ENCODE measurements around the gene CYP26C1. TPM values are rescaled to one million over a fixed set of nuclear protein-coding genes. Genes with fewer than 3 reads are reported as not detected.
A peak's percentile ranks its signal among the peaks of the same experiment; 100 is the strongest.

Gene CYP26C1
- total RNA-seq, 4 donors from 2014 or later = 0.13 to 0.36 (median 0.16) TPM; not detected in 1

DNA sequence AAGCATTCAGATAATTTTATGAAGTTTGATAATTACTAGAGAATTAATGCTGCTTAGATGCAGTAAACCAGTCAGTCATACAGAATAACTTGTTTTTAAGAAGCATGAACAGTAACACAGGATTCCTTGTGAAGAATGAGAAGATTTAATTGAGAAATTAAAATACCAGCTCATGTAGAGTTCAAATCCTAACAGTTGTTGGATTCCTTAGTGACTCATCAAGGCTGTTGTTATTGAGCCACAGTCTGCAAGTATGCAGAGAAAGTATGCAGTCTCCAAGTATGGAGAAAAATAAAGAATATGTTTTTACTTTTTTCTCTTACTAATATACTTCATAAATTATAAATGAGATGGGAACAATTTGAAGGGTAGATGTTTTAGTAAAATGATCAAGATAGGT, 30.2 kb upstream of the CYP26C1 start:
- TF ChIP-seq, protein P1, sequence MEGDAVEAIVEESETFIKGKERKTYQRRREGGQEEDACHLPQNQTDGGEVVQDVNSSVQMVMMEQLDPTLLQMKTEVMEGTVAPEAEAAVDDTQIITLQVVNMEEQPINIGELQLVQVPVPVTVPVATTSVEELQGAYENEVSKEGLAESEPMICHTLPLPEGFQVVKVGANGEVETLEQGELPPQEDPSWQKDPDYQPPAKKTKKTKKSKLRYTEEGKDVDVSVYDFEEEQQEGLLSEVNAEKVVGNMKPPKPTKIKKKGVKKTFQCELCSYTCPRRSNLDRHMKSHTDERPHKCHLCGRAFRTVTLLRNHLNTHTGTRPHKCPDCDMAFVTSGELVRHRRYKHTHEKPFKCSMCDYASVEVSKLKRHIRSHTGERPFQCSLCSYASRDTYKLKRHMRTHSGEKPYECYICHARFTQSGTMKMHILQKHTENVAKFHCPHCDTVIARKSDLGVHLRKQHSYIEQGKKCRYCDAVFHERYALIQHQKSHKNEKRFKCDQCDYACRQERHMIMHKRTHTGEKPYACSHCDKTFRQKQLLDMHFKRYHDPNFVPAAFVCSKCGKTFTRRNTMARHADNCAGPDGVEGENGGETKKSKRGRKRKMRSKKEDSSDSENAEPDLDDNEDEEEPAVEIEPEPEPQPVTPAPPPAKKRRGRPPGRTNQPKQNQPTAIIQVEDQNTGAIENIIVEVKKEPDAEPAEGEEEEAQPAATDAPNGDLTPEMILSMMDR (IDR thresholded peaks at IDR 0.05) = no peak
- ATAC-seq (ENCODE audit: low FRiP score) (peak; percentile 82), DNase-seq (ENCODE audit: low spot score) (no peak)

DNA sequence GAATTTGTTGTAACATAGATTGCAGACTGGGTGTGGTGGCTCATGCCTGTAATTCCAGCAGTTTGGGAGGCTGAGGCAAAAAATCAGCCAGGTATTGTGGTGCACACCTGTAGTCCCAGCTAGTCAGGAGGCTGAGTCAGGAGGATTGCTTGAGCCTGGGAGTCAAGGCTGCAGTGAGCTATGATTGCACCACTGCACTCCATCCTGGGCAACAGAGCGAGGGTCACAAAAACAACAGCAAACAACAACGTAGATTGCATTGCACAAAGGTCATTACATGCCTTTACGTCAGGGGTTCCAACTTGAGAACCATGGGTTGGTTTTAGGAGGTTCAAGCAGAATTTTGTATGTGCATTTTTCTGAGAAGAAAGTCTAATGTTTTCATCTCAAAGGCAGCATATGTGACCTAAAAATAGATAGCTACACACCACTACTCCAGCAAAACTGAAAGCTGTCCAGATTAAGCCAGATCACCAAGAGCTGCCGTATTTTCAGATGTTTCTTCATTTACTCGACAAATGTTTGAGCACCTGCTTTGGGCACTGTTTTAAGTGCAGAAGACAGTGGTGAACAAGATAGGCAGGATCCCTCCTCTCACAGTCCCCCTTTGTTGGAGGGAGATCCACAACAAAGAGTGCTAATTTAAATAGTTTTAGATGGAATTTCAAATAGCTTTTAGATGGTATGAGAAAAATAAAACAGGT, 28.3 kb upstream of the CYP26C1 start:
- ATAC-seq (ENCODE audit: low FRiP score) (no peak), DNase-seq (ENCODE audit: low spot score) (no peak)
- TF ChIP-seq, protein P1 (IDR thresholded peaks at IDR 0.05) = no peak

DNA sequence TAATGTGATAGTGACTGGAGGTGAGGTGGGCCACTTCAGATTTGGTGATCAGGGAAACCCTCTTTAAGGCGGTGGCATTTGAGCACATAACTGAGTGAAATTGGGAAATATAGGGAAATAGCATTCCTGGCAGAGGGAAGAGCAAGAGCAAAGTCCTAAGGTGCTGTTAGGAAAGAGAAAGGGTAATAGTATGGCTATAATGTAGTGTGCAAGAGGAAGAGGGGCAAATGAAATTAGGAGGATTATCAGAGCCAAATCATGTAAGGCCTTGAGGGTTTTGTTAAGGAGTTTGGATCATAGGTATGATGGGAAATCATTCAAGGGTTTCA, 27.8 kb upstream of the CYP26C1 start:
- no peak for ATAC-seq (ENCODE audit: low FRiP score)
- DNase-seq (ENCODE audit: low spot score) = no peak
- TF ChIP-seq, protein P1 (IDR thresholded peaks at IDR 0.05) = no peak

DNA sequence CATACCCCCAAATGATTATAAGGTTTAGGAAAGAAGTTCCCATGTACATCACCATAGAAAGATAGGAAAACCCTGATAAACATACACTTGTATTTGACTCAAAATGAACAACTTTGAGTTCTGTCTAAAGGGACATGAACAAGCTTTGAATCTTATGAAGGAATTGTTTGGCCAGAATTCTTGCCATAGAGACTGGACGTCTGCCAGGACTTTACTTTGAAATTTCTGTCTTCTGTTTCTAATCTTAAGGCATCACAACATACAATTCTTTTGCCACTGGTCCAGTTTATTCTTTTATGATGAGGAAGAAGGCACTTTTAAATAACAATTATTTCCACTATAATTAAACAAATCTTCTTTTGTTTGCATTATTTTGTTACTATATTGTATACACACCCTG, 26.2 kb upstream of the CYP26C1 start:
- TF ChIP-seq, protein P1 (IDR thresholded peaks at IDR 0.05) = no peak
- no peak for DNase-seq (ENCODE audit: low spot score)
- no peak for ATAC-seq (ENCODE audit: low FRiP score)

GRCh38 chr10:93039110-93039509, 21.5 kb upstream of the CYP26C1 start:
- TF ChIP-seq, protein P1 (IDR thresholded peaks at IDR 0.05) = no peak
- DNase-seq (ENCODE audit: low spot score) (no peak), ATAC-seq (ENCODE audit: low FRiP score) (no peak)

GRCh38 chr10:93039721-93040120, 20.9 kb upstream of the CYP26C1 start:
- TF ChIP-seq, protein P1 (IDR thresholded peaks at IDR 0.05) = no peak
- ATAC-seq (ENCODE audit: low FRiP score) (no peak), DNase-seq (ENCODE audit: low spot score) (no peak)

GRCh38 chr10:93054486-93054885, 6.1 kb upstream of the CYP26C1 start:
- DNase-seq (ENCODE audit: low spot score) (no peak), ATAC-seq (ENCODE audit: low FRiP score) (no peak)
- TF ChIP-seq, protein P1 (IDR thresholded peaks at IDR 0.05) = no peak
